Rectal smooth muscle tissue (tissue), 1 donor: Measurements from ENCODE around the gene PCDHB8.
"Not testable (repeated sequence)": the region's sequence is repeated elsewhere in the genome, so short reads cannot be mapped to it uniquely, and the experiment has no call there.

ENCODE experiments used
- H3K27ac ChIP-seq: one replicate; pipeline ENCODE4 v1.7.0; 2013; ENCODE audit warnings: low read depth, low read length, inconsistent platforms
- H3K27me3 ChIP-seq: one replicate; pipeline ENCODE4 v1.7.0; 2013; ENCODE audit warnings: low read length; ENCODE audit not compliant: control insufficient read depth, insufficient read depth
- H3K36me3 ChIP-seq: one replicate; pipeline ENCODE4 v1.7.0; 2013; ENCODE audit warnings: low read length; ENCODE audit not compliant: control insufficient read depth, insufficient read depth
- H3K4me1 ChIP-seq: one replicate; pipeline ENCODE4 v1.7.0; 2013; ENCODE audit warnings: low read length; ENCODE audit not compliant: control insufficient read depth, insufficient read depth
- H3K4me3 ChIP-seq: one replicate; pipeline ENCODE4 v1.7.0; 2013; ENCODE audit warnings: low read length
- H3K9ac ChIP-seq: one replicate; pipeline ENCODE4 v1.7.0; 2013; ENCODE audit warnings: low read length

Gene PCDHB8

DNA sequence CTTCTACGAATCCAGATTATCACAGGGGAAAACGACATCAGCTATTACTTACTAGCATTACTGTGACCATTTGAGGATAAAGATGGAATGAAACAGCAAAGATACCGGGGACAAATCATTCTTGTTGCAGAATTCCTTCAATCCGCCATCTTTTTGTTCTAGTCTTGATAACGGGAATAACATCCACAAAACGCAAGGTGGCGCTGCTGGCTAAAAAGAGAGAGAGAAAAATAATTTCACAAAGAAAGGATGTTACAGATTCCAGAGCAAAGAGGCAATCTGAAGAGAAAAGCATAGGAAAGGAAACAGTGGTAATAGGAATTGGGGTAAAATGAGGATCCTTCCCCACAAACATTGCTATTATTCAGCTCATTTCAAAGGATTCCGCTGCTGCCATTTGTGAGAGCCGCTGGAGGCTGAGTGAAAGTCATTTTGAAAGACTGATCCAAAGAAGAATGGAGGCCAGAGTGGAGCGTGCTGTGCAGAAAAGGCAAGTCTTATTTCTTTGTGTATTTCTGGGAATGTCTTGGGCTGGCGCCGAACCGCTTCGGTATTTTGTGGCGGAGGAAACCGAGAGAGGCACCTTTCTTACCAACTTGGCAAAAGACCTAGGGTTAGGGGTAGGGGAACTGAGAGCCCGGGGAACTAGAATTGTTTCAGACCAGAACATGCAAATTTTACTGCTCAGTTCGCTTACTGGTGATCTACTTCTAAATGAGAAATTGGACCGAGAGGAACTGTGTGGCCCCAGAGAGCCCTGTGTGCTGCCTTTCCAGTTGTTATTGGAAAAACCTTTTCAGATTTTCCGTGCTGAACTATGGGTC is 5.0 kb upstream of the PCDHB8 start, which contains the start of gene PCDHB7:
TSS of gene PCDHB7 (plus strand) at position 264 of the 824 bp plus-strand sequence. CDS start at position 456, 192 bp downstream.
- H3K36me3 ChIP-seq = no peaks in the 10 kb centered on the region
- peak within 1 kb of the TSS; percentile 46 for H3K4me3 ChIP-seq
- peaks cover 3% of the 10 kb centered on the region for H3K27me3 ChIP-seq
- no peak within 1 kb of the TSS for H3K27ac ChIP-seq
- no peak within 1 kb of the TSS for H3K9ac ChIP-seq
- no peaks in the 10 kb centered on the region for H3K4me1 ChIP-seq

DNA sequence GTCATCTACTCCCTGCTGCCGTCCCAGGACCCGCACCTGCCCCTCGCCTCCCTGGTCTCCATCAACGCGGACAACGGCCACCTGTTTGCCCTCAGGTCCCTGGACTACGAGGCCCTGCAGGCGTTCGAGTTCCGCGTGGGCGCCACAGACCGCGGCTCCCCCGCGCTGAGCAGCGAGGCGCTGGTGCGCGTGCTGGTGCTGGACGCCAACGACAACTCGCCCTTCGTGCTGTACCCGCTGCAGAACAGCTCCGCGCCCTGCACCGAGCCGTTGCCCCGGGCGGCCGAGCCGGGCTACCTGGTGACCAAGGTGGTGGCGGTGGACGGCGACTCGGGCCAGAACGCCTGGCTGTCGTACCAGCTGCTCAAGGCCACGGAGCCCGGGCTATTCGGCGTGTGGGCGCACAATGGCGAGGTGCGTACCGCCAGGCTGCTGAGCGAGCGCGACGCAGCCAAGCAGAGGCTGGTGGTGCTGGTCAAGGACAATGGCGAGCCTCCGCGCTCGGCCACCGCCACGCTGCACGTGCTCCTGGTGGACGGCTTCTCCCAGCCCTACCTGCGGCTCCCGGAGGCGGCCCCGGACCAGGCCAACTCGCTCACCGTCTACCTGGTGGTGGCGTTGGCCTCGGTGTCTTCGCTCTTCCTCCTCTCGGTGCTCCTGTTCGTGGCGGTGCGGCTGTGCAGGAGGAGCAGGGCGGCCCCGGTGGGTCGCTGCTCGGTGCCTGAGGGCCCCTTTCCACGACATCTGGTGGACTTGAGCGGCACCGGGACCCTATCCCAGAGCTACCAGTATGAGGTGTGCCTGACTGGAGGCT is 3.1 kb upstream of the PCDHB8 start:
- not testable (repeated sequence) for H3K4me3 ChIP-seq, H3K4me1 ChIP-seq, H3K36me3 ChIP-seq, H3K9ac ChIP-seq, H3K27ac ChIP-seq, H3K27me3 ChIP-seq

DNA sequence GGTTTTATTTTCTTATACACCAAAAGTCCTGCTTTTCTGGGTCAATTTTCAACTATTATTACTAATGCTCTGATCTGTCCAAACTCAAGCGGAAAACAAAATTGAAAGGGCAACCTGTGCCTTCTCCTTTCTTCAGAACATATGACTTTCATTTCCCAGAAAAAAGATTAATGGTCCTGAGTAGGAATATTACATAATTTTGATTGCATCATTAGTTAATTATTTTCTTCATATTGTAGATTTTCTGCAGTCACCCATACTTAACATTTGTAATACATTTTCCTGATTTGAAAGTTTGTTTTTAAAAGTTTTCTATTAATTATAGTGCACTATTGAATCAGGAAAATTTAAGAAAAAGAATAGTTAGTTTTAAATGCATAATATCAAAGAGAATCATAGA is 1.7 kb upstream of the PCDHB8 start:
- Histone ChIP-seq H3K27me3 (peaks cover 3% of the 10 kb centered on the region), H3K36me3 (no peaks in the 10 kb centered on the region), H3K4me3 (no peak overlapping the region), H3K4me1 (no peaks in the 10 kb centered on the region), H3K9ac (no peak overlapping the region), H3K27ac (no peak overlapping the region)

DNA sequence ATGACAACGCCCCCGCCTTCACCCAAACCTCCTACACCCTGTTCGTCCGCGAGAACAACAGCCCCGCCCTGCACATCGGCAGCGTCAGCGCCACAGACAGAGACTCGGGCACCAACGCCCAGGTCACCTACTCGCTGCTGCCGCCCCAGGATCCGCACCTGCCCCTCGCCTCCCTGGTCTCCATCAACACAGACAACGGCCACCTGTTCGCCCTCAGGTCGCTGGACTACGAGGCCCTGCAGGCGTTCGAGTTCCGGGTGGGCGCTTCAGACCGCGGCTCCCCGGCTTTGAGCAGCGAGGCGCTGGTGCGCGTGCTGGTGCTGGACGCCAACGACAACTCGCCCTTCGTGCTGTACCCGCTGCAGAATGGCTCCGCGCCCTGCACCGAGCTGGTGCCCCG is 1.8 kb downstream of the PCDHB8 start:
- H3K4me3 ChIP-seq, H3K27me3 ChIP-seq, H3K36me3 ChIP-seq, H3K27ac ChIP-seq, H3K9ac ChIP-seq, H3K4me1 ChIP-seq: not testable (repeated sequence)

DNA sequence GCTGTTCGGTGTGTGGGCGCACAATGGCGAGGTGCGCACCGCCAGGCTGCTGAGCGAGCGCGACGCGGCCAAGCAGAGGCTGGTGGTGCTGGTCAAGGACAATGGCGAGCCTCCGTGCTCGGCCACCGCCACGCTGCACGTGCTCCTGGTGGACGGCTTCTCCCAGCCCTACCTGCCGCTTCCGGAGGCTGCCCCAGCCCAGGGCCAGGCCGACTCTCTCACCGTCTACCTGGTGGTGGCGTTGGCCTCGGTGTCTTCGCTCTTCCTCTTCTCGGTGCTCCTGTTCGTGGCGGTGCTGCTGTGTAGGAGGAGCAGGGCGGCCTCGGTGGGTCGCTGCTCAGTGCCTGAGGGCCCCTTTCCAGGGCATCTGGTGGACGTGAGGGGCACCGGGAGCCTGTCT is 2.3 kb downstream of the PCDHB8 start:
- H3K36me3 ChIP-seq, H3K4me3 ChIP-seq, H3K4me1 ChIP-seq, H3K27ac ChIP-seq, H3K9ac ChIP-seq, H3K27me3 ChIP-seq: not testable (repeated sequence)

DNA sequence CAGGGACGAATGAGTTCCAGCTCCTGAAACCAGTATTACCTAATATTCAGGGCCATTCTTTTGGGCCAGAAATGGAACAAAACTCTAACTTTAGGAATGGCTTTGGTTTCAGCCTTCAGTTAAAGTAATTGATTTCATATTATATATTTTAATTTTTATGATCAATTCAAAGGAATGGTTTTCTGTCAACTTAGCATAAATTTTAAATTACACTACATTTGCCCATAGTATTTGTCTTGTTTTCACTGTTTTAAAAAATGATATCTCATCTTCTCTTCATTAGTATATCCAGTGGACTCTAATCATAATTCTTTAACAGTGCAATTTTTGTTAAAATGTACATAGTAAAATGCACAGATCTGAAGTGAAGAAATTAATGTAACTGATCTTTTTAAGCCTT is 2.7 kb downstream of the PCDHB8 start:
- H3K27me3 ChIP-seq = no peaks in the 10 kb centered on the region
- no peak overlapping the region for H3K27ac ChIP-seq
- H3K4me3 ChIP-seq = no peak overlapping the region
- no peaks in the 10 kb centered on the region for H3K4me1 ChIP-seq
- H3K9ac ChIP-seq = no peak overlapping the region
- no peaks in the 10 kb centered on the region for H3K36me3 ChIP-seq

DNA sequence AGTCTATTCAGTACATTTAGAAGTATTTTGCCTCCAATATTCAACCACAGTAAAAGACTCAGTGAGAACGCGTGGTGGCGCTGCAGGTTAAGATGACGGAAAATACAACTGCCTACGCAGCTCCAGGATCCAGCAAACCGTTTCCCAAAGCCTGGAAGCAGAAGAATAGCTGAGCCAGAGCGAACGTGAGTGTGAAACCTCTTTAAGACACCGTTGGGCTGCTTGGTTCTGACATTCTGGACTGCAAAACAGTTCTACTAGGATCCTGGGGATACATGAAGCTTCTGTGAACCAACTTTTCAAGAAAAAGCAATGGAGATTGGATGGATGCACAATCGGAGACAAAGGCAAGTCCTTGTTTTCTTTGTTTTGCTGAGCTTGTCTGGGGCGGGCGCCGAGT is 4.7 kb downstream of the PCDHB8 start, which contains the start of gene PCDHB16:
TSS of gene PCDHB16 (plus strand) at position 140 of the 400 bp plus-strand sequence. CDS start at position 313, 173 bp downstream.
- no peaks in the 10 kb centered on the region for H3K27me3 ChIP-seq
- no peak within 1 kb of the TSS for H3K9ac ChIP-seq
- H3K27ac ChIP-seq = no peak within 1 kb of the TSS
- H3K4me1 ChIP-seq = no peaks in the 10 kb centered on the region
- H3K4me3 ChIP-seq = peak within 1 kb of the TSS; percentile 28
- H3K36me3 ChIP-seq = no peaks in the 10 kb centered on the region

DNA sequence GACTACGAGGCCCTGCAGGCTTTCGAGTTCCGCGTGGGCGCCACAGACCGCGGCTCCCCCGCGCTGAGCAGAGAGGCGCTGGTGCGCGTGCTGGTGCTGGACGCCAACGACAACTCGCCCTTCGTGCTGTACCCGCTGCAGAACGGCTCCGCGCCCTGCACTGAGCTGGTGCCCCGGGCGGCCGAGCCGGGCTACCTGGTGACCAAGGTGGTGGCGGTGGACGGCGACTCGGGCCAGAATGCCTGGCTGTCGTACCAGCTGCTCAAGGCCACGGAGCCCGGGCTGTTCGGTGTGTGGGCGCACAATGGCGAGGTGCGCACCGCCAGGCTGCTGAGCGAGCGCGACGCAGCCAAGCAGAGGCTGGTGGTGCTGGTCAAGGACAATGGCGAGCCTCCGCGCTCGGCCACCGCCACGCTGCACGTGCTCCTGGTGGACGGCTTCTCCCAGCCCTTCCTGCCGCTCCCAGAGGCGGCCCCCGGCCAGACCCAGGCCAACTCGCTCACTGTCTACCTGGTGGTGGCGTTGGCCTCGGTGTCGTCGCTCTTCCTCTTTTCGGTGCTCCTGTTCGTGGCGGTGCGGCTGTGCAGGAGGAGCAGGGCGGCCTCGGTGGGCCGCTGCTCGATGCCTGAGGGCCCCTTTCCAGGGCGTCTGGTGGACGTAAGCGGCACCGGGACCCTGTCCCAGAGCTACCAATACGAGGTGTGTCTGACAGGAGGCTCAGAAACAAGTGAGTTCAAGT is 6.7 kb downstream of the PCDHB8 start:
- H3K27me3 ChIP-seq, H3K4me3 ChIP-seq, H3K4me1 ChIP-seq, H3K36me3 ChIP-seq, H3K9ac ChIP-seq, H3K27ac ChIP-seq: not testable (repeated sequence)

DNA sequence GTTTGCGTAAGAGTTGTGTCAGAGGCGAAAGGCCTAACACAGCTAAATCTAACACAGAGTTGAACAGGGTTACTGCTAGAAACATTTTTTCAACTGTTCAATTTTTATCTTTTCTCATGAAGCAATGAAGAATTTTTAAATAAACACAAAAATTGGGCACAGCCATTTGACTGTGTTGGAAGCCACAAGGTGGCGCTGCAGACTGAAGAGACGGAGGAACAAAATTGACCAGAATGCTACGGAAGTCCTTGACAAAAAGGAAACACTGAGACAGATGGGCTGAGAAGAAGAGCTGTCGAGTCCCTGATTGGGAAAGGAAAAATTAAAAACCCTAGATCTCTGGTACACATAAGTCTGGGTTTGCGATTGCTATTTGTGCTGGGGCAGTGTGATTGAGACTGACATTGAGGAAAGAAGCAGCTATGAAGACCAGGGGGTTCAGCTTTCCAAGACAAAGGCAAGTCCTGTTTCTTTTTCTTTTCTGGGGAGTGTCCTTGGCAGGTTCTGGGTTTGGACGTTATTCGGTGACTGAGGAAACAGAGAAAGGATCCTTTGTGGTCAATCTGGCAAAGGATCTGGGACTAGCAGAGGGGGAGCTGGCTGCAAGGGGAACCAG is 9.4 kb downstream of the PCDHB8 start, which contains the start of gene PCDHB9:
TSS of gene PCDHB9 (plus strand) at position 265 of the 616 bp plus-strand sequence. CDS start at position 423, 158 bp downstream.
- H3K9ac ChIP-seq = no peak within 1 kb of the TSS
- no peaks in the 10 kb centered on the region for H3K4me1 ChIP-seq
- H3K27me3 ChIP-seq = no peaks in the 10 kb centered on the region
- H3K27ac ChIP-seq = no peak within 1 kb of the TSS
- H3K4me3 ChIP-seq = no peak within 1 kb of the TSS
- no peaks in the 10 kb centered on the region for H3K36me3 ChIP-seq

DNA sequence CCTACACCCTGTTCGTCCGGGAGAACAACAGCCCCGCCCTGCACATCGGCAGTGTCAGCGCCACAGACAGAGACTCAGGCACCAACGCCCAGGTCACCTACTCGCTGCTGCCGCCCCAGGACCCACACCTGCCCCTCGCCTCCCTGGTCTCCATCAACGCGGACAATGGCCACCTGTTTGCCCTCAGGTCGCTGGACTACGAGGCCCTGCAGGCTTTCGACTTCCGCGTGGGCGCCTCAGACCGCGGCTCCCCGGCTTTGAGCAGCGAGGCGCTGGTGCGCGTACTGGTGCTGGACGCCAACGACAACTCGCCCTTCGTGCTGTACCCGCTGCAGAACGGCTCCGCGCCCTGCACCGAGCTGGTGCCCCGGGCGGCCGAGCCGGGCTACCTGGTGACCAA is 11.1 kb downstream of the PCDHB8 start:
- H3K27me3 ChIP-seq, H3K9ac ChIP-seq, H3K4me1 ChIP-seq, H3K4me3 ChIP-seq, H3K27ac ChIP-seq, H3K36me3 ChIP-seq: not testable (repeated sequence)

DNA sequence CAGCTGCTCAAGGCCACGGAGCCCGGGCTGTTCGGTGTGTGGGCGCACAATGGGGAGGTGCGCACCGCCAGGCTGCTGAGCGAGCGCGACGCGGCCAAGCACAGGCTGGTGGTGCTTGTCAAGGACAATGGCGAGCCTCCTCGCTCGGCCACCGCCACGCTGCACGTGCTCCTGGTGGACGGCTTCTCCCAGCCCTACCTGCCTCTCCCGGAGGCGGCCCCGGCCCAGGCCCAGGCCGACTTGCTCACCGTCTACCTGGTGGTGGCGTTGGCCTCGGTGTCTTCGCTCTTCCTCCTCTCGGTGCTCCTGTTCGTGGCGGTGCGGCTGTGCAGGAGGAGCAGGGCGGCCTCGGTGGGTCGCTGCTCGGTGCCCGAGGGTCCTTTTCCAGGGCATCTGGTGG is 11.5 kb downstream of the PCDHB8 start:
- not testable (repeated sequence) for H3K27me3 ChIP-seq, H3K4me3 ChIP-seq

More for the DNA sequence above, 11.5 kb downstream of the PCDHB8 start:
- not testable (repeated sequence) for H3K4me1 ChIP-seq, H3K36me3 ChIP-seq, H3K27ac ChIP-seq, H3K9ac ChIP-seq
